GM21526 (cell line): Measurements from ENCODE around the gene NXPE4.
"Not testable (repeated sequence)": the region's sequence is repeated elsewhere in the genome, so short reads cannot be mapped to it uniquely, and the experiment has no call there.

Experiments used
- ATAC-seq: cut with Tn5 transposase; IDR thresholded peaks from one replicate; pipeline ENCODE4 v1.9.1; 2021; ENCODE audit warnings: moderate library complexity; ENCODE audit not compliant: unreplicated experiment, low FRiP score

Gene NXPE4

DNA sequence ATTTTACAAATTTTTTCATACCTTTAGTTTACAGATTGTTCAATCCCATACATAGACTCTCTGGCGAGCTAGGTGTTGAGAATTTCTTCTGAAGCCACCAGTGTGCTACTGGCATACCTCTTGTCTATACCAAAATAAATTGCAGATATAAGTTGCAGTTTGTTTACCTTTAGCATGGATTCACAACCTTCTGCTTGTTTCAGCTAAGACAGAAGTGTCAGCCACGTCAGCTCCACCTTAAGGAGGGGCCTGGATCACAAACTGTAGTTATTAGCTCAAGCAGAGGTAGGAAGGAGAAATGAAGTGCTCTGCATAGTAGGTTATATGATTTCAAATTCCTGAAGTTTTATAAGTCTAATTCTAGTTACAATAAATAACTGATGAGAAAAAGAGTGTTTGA is at the start of gene NXPE4:
Gene NXPE4, minus strand, starts transcription at position 216 of the 400 bp plus-strand sequence. CDS start 1,027 bp downstream, outside the sequence.
- no peak for ATAC-seq

DNA sequence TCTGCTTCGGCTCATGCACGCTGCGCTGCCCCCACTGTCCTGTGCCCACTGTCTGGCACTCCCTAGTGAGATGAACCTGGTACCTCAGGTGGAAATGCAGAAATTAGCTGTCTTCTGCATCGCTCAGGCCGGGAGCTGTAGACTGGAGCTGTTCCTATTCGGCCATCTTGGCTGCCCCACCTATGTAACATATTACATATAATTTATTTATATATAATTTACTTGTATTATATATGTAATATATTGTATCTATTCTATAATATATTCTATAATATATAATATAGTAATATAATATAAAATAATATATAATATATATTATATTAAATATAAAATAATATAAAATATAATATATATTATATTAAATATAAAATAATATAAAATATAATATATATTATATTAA is 43.9 kb upstream of the NXPE4 start:
- not testable (repeated sequence) for ATAC-seq

DNA sequence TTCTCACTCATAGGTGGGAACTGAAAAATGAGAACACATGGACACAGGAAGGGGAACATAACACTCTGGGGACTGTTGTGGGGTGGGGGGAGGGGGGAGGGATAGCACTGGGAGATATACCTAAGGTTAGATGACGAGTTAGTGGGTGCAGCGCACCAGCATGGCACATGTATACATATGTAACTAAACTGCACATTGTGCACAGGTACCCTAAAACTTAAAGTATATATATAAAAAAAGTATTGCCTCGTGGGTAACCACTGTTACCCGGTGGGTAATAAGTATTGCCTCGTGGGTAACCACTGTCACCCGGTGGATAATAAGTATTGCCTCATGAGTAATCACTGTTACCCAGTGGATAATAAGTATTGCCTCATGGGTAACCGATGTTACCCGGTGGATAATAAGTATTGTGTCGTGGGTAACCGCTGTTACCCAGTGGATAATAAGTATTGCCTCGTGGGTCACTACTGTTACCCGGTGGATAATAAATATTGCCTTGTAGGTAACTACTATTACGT is 35.9 kb upstream of the NXPE4 start:
- not testable (repeated sequence) for ATAC-seq

DNA sequence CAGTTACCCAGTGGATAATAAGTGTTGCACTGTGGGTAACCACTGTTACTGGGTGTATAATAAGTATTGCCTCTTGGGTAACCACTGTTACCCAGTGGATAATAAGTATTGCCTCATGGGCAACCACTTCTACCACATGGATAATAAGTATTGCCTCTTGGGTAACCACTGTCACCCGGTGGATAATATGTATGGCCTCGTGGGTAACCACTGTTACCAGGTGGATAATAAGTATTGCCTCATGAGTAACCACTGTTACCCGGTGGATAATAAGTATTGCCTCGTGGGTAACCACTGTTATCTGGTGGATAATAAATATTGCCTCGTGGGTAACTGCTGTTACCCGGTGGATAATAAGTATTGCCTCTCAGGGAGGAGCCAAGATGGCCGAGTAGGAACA is 29.7 kb upstream of the NXPE4 start:
- no peak for ATAC-seq

DNA sequence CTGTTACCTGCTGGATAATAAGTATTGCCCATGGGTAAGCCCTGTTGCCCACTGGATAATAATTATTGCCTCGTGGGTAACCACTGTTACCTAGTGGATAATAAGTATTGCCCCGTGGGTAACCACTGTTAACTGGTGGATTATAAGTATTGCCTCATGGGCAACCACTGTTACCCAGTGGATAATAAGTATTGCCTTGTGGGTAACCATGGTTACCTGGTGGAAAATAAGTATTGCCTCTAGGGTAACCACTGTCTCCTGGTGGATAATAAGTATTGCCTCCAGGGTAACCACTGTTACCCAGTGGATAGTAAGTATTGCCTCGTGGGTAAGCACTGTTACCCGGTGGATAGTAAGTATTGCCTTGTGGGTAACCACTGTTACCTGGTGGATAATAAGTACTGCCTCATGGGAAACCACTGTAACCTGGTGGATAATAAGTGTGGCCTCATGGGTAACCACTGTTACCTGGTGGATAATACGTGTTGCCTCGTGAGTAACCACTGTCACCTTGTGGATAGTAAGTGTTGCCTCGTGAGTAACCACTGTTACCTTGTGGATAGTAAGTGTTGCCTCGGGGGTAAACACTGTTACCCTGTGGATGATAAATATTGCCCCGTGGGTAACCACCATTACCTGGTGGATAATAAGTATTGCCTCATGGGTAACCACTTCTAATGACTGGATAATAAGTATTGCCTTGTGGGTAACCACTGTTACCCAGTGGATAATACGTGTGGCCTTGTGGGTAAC is 29.0 kb upstream of the NXPE4 start:
- no peak for ATAC-seq

DNA sequence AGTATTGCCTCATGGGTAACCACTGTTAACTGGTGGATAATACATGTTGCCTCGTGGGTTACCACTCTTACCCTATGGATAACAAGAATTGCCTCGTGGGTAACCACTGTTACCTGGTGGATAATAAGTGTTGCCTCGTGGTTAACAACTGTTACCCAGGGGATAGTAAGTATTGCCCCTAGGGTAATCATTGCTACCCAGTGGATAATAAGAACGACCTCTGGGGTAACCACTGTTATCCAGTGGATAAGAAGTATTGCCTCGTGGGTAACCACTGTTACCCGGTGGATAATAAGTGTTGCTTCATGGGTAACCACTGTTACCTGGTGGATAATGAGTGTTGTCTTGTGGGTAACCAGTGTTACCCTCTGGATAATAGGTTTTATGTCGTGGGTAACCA is 28.1 kb upstream of the NXPE4 start:
- no peak for ATAC-seq

DNA sequence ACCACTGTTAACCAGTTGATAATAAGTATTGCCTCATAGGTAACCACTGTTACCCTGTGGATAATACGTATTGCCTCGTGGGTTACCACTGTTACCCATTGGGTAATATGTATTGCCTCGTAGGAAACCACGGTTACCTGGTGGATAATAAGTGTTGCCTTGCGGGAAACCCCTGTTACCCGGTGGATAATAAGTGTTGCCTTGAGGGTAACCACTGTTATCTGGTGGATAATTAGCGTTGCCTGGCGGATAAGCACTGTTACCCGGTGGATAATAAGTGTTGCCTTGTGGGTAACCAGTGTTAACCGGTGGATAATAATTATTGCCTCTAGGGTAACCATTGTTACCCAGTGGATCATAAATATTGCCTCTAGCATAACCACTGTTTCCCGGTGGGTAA is 27.3 kb upstream of the NXPE4 start:
- ATAC-seq, result no peak

DNA sequence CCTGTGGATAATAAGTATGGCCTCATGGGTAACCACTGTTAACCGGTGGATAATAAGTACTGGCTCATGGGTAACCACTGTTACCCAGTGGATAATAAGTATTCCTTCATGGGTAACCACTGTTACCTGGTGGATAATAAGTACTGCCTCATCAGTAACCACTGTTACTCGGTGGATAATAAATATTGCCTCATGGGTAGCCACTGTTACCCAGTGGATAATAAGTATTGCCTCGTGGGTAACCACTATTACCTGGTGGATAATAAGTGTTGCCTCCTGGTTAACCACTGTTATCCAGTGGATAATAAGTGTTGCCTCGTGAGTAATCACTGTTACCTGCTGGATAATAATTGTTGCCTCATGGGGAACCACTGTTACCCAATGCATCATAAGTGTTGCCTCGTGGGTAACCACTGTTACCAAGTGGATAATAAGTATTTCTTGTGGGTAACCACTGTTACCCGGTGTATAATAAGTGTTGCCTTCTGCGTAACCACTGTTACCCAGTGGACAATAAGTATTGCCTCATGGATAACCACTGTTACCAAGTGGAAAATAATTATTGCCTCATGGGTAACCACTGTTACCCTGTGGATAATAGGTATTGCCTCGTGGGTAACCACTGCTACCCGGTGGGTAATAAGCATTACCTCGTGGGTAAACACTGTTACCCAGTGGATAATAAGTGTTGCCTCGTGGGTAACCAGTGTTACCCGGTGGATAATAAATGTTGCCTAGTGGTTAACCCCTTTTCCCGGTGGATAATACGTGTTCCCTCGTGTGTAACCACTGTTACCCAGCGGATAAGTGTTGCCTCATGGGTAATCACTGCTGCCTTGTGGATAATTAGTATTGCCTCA is 26.6 kb upstream of the NXPE4 start:
- no peak for ATAC-seq

DNA sequence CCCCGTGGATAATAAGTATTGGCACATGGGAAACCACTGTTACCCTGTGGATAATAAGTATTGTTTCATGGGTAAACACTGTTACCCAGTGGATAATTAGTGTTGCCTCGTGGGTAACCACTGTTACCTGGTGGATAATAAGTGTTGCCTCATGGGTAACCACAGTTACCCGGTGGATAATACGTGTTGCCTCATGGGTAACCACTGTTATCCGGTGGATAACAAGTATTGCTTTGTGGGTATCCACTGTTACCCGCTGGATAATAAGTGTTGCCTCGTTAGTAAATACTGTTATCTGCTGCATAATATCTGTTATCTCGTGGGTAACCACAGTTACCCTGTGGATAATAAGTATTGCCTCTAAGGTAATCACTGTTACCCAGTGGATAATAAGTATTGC is 25.5 kb upstream of the NXPE4 start:
- no peak for ATAC-seq

DNA sequence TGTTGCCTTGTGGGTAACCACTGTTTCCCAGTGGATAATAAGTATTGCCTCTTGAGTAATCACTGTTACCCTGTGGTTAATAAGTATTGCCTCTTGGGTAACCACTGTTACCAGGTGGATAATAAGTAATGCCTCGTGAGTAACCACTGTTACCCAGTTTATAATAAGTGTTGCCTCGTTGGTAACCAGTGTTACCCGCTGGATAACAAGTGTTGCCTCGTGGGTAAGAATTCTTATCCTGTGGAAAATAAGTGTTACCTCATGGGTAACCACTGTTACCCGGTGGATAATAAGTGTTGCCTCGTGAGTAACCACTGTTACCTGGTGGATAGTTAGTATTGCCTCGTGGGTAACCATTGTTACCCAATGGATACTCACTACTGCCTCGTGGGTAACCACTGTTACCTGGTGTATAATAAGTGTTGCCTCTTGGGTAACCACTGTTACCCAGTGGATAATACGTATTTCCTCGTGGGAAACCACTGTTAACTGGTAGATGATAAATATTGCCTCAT is 24.1 kb upstream of the NXPE4 start:
- no peak for ATAC-seq

DNA sequence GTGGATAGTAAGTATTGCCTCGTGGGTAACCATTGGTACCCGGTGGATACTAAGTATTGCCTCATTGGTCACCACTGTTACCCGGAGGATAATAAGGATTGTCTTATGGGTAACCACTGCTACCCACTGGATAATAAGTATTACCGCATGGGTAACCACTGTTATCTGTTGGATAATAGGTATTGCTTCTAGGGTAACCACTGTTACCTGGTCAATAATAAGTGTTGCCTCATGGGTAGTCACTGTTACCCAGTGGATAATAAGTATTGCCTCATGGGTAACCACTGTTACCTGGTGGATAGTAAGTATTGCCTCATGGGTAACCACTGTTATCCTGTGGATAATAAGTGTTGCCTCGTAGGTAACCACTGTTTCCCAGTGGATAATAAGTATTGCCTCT is 22.6 kb upstream of the NXPE4 start:
- no peak for ATAC-seq

DNA sequence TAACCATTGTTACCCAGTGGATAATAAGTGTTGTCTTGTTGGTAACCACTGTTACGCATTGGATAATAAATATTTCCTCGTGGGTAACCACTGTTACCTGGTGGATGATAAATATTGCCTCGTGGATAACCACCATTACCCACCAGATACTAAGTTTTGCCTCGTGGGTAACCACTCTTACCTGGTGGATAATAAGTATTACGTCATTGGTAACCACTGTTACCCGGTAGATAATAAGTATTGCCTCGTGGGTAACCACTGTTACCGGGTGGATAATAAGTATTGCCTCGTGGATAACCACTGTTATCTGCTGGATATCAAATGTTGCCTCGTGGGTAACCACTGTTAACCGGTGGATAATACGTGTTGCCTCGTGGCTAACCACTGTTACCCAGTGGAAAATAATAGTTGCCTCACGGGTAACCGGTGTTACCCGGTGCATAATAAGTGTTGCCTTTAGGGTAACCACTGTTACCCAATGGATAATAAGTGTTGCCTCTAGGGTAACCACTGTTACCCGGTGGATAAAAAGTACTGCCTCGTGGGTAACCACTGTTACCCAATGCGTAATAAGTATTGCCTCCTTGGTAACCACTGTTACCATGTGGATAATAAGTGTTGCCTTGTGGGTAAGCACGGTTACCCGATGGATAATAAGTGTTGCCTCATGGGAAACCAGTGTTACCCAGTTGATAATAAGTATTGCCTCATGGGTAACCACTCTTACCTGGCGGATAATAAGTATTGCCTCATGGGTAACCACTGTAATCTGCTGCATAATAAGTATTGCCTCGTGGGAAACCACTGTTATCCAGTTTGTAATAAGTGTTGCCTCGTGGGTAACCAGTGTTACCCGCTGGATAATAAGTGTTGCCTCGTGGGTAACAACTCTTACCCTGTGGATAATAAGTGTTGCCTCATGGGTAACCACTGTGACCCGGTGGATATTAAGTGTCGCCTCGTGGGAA is 21.9 kb upstream of the NXPE4 start:
- ATAC-seq, result no peak

DNA sequence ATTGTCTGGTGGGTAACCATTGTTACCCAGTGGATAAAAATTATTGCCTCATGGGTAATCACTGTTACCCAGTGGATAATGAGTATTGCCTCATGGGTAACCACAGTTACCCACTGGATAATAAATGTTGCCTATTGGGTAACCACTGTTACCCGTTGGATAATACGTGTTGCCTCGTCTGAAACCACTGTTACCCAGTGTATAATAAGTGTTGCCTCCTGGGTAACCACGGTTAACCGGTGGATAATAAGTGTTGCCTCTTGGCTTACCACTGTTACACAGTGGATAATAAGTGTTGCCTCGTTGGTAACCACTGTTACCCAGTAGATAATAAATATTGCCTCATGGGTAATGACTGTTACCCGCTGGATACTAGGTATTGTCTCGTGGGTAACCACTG is 20.9 kb upstream of the NXPE4 start:
- no peak for ATAC-seq

DNA sequence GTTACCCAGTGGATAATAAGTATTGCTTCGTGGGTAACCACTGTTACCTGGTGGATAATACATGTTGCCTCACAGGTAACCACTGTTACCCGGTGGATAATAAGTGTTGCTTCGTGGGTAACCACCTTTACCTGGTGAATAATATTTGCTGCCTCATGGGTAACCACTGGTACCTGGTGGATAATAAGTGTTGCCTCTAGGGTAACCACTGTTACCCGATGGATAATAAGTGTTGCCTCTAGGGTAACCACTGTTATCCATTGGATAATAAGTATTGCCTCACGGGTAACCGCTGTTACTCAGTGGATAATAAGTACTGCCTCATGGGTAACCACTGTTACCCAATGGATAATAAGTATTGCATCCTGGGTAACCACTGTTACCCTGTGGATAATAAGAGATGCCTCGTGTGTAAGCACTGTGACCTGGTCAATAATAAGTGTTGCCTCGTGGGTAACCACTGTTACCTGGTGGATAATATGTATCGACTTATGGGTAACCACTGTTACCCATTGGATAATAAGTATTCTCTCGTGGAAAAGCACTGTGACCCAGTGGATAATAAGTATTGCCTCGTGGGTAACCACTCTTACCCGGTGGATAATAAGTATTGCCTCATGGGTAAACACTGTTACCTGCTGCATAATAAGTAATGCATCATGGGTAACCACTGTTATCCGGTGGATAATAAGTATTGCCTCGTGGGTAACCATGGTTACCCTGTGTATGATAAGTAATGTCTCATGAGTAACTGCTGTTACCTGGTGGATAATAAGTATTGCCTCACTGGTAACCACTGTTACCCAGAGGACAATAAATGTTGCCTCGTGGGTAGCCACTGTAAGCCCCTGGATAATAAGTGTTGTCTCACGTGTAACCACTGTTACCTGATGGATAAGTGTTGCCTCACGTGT is 20.1 kb upstream of the NXPE4 start:
- ATAC-seq, result no peak

DNA sequence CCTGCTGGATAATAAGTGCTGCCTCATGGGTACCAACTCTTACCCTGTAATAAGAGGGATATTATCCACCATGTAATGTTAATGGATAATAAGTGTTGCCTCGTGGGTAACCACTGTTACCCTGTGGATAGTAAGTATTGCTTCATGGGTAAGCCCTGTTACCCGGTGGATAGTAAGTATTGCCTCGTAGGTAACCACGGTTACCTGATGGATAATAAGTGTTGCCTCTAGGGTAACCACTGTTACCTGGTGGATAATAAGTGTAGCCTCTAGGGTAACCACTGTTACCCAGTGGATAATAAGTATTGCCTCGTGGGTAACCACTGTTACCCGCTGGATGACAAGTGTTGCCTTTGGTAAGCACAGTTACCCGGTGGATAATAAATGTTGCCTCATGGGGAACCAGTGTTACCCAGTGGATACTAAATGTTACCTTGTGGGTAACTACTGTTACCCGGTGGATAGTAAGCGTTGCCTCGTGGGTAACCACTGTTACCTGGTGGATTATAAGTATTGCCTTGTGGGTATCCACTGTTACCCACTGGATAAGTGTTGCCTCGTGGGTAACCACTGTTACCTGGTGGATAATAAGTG is 18.6 kb upstream of the NXPE4 start:
- no peak for ATAC-seq

DNA sequence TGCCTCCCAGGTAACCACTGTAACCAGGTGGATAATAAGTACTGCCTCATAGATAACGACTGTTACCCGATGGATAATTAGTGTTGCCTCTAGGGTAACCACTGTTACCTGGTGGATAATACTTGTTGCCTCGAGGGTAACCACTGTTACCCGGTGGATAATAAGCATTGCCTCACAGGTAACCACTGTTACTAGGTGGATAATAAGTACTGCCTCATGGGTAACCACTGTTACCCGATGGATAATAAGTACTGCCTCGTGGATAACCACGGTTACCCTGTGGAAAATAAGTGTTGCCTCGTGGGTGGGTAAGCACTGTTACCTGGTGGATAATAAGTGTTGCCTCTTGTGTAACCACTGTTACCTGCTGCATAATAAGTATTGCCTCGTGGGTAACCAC is 17.5 kb upstream of the NXPE4 start:
- not testable (repeated sequence) for ATAC-seq

DNA sequence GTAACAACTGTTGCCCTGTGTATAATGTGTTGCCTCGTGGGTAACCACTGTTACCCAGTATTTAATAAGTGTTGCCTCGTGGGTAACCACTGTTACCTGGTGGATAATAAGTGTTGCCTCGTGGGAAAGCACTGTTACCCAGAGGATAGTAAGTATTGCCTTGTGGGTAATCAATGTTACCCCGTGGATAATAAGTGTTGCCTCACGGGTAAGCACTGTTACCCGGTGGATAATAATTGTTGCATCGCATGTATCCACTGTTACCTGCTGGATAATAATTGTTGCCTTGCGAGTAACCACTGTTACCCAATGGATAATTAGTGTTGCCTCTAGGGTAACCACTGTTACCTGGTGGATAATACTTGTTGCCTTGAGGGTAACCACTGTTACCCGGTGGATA is 17.1 kb upstream of the NXPE4 start:
- ATAC-seq, result no peak

DNA sequence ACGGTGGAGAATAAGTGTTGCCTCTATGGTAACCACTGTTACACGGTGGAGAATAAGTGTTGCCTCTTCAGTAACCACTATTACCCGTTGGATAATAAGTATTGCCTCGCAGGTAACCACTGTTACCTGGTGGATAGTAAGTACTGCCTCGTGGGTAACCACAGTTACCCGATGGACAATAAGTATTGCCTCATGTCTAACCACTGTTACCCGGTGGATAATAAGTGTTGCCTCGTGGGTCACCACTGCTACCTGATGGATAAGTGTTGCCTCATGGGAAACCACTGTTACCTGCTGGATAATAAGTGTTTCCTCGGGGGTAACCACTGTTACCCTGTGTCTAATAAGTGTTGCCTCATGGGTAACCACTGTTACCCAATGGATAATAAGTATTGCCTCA is 16.6 kb upstream of the NXPE4 start:
- ATAC-seq, result not testable (repeated sequence)
